COLO668 (cell line): ENCODE data around the gene CPHXL2.

Source experiments
- DNase-seq: peaks from one replicate; lab custom pipeline; 2025; ENCODE audit not compliant: unreplicated experiment; lab: John Stamatoyannopoulos, UW

CPHXL2 gene

GRCh38 chr16:75676909-75677308 is at the start of gene CPHXL2:
CPHXL2 (minus strand) TSS chr16:75677009; CDS start chr16:75676999, 10 bp downstream.
- no peak for DNase-seq

GRCh38 chr16:75726390-75726789 is 49.6 kb upstream of the CPHXL2 start, which contains the start of gene CPHXL:
CPHXL (minus strand) TSS chr16:75726490; CDS start chr16:75726442, 48 bp downstream.
- DNase-seq, result no peak

GRCh38 chr16:75718452-75718851 is 41.6 kb upstream of the CPHXL2 start:
- DNase-seq, result no peak

- DNase-seq, result no peak
Observed at GRCh38 chr16:75714661-75715060, 37.9 kb upstream of the CPHXL2 start.

GRCh38 chr16:75710344-75710743 is 33.5 kb upstream of the CPHXL2 start:
- no peak for DNase-seq

- no peak for DNase-seq
Observed at GRCh38 chr16:75703306-75703705, 26.5 kb upstream of the CPHXL2 start.

- no peak for DNase-seq
Observed at GRCh38 chr16:75702242-75702641, 25.4 kb upstream of the CPHXL2 start.

GRCh38 chr16:75701361-75701760 is 24.6 kb upstream of the CPHXL2 start, which contains the start of gene DUXB:
DUXB (minus strand) TSS chr16:75701461; CDS start chr16:75701418, 43 bp downstream.
- no peak for DNase-seq

- DNase-seq, result no peak
Observed at GRCh38 chr16:75697571-75697970, 20.8 kb upstream of the CPHXL2 start.

GRCh38 chr16:75695708-75696107 is 18.9 kb upstream of the CPHXL2 start:
- DNase-seq, result no peak

- DNase-seq, result no peak
Observed at GRCh38 chr16:75687361-75687760, 10.6 kb upstream of the CPHXL2 start.

- no peak for DNase-seq
Observed at GRCh38 chr16:75682308-75682707, 5.5 kb upstream of the CPHXL2 start.

- no peak for DNase-seq
Observed at GRCh38 chr16:75679366-75679765, 2.6 kb upstream of the CPHXL2 start.

- DNase-seq, result no peak
Observed at GRCh38 chr16:75667503-75667902, 9.3 kb downstream of the CPHXL2 start.

GRCh38 chr16:75660726-75661302 is 16.0 kb downstream of the CPHXL2 start:
- DNase-seq, result no peak

- DNase-seq, result no peak
Observed at GRCh38 chr16:75660321-75660720, 16.5 kb downstream of the CPHXL2 start.

- DNase-seq, result no peak
Observed at GRCh38 chr16:75658175-75658574, 18.6 kb downstream of the CPHXL2 start.

GRCh38 chr16:75653922-75654321 is 22.9 kb downstream of the CPHXL2 start:
- DNase-seq, result no peak

GRCh38 chr16:75648265-75649076 is 28.3 kb downstream of the CPHXL2 start:
- DNase-seq, result peak; percentile 80

GRCh38 chr16:75647492-75648264 is 29.1 kb downstream of the CPHXL2 start, which contains the start of the genes KARS1 and TERF2IP:
KARS1 (minus strand) TSS chr16:75647665; CDS start chr16:75647639, 26 bp downstream.
TERF2IP (plus strand) TSS chr16:75647773; CDS start chr16:75647883, 110 bp downstream.
- peak; percentile 92 for DNase-seq

GRCh38 chr16:75647112-75647491 is 29.7 kb downstream of the CPHXL2 start:
- DNase-seq, result no peak
